GM19328 (cell line): ENCODE results near the gene FASLG.

Experiments used
- ATAC-seq: cut with Tn5 transposase; IDR thresholded peaks from one replicate; pipeline ENCODE4 v1.9.1; 2021; ENCODE audit warnings: mild to moderate bottlenecking, moderate library complexity; ENCODE audit not compliant: unreplicated experiment

Gene FASLG

DNA sequence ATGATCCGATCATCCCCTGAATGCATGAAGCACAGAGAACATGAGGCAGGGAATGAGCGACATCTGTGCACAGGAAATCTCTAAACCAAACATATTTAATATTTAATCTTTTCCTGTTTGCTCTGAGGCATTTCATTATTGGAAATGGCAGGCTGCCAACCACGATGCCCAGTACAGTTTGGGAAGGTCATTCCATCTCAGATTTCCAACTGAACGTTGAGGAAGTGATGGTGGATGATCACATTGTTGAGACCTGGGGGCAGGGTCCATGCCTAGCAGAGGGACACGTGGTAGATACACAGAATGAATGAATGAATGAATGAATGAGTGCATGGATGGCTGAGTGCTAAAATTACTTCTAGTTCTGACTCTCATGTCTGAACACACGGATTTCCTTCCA is 15.9 kb upstream of the FASLG start:
- no peak for ATAC-seq

DNA sequence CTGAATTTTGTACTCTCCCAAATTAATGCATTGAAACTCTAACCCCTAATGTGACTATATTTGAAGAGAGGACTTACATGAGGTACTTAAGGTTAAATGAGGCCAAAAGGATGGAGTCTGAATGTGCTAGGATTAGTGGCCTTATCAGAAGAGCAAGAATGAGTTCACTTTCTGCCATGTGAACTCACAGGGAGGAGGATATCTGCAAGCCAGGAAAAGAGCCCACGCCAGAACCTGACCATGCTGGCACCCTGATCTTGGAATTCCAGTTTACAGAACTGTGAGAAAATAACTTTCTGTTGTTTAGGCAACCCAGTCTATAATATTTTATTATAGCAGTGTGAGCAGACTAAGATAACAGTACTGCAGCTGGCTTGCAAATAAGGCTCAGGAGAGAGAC is 12.2 kb upstream of the FASLG start:
- no peak for ATAC-seq

DNA sequence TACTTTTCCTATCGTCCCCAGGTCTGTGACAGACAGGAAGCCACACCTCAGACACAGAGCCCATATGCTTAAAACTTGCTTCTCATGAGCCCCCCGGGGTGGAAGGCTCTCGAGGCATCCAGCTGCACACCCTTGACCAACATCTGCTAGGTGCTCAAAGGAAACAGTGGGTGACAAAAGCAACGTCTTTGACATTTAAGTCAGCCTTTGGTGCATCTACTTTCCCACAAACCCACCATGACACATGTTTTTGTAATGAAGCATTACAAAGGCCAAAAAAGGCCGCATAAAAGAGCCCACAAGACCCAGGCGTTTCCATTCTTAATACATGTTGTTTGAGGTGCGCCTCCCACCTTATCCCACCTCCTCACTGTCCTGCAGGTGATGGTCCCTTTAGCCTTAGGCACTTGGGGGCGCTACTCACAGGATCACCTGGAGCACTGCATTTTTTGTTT is 11.8 kb upstream of the FASLG start:
- ATAC-seq: no peak

DNA sequence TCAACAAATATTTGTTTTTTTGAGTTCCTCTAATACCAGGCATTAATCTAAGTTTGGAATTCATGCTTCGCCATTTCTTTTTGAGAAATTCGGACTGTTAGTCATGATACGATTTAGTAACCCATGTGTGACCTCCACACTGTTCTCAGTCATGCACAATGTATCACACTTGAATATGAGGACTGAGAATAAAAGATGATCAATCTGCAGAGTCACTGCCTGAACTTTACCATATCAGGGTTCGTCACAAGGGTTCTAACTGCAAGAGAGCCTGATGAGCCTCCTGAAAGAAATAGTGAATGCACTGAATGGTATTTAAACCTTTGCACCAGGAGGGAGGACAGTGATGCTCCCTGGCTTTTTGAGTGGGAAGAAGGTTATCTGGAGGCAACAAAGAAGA is 10.9 kb upstream of the FASLG start:
- ATAC-seq: no peak

DNA sequence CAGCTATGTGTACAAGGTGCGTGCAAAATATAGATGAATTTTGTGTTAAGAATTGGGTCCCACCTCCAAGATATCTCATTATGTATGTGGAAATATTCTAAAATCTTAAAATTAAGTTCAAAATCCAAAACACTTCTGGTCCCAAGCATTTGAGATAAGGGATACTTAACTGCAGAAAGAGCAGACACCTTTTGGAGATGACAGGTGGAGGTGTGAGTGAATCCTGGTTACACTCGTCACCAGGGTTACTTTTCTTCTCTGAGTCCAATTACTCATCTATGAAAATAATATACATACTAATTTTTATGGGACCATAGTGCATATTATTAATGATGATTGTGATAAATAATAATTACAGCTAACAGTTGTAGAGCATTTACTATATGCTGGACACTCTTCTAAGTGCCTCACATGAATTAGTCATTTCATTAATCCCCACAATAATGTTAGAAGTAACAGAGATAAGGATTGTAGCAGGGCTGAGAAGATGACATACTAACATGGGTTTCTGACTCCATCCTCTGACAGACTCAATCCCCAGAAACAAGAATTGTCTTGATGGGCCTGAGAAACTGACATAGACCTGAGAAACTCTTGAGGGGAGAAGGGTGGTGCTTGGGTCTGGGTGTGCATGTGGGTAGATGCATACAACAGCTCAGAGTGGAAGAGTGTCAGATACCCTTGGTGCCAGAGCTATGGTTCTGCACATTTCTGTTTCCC is 8.3 kb upstream of the FASLG start:
- no peak for ATAC-seq

DNA sequence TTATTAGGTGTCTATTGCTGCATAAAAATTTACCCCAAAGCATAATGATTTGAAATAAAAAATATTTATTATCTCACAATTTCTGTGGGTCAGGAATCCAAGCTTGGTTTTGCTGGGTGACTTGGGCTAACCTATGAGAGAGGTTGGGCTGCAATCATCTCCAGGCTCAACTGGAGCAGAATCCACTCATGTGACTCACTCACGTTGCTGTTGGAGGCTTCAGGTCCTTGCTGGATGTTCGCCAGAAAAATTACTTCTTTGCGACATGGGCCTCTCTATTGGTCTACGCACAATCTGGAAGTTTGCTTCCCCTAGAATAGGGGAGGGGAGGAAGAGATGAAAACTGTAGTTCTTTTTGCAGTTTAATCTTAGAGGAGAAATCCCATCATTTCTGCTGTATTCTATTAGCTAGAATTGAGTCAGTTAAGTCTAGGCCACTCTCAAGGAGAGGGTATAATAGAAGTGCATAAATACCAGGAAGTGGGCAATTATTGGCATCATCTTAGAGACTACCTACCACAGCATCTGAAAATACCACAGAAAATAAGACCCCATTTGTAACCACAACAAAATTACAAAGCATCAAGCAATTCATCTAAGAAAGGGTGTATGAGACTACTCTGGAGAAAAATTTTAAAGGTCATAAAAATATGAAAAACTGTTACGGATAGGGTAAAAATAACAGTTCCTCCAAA is 5.7 kb upstream of the FASLG start:
- ATAC-seq: no peak

DNA sequence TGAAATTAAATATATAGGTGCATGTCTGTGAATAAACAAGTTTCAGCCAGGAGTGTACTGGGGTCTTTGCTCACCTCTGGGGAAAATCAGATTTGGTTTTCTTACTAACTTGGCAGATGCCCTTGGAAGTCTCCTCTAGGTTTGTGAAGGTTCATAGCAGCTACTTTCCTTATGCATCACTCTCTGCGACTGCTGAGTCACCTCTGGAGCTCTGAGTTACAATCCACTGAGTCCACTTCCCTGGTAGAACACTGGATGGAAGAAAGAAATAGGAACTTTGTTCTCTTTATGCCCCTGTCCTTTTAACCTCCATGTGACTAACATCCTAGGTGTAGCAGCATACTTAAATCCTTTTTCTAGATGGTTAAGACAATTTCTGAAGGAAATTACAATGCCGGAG is 4.4 kb upstream of the FASLG start:
- no peak for ATAC-seq

DNA sequence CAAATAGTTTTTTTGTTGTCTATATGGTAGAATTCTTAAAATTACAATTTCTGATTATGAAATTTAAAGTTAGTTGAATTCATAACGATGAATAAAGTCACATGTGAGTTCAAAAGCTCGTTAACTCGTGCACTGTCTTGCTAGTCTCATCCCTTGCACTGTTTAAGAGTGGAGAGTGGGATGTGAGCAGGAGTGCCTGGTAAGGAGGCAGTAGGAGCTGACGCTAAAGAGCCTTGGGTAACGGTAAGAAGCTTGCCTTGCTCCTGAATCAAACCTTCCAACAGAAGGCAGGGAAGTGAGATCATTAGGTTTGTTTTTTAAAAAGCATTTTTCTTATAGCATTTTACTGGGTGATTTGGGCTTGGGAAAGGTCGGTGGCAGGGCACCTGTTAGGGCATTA is 2.3 kb upstream of the FASLG start:
- ATAC-seq: no peak

DNA sequence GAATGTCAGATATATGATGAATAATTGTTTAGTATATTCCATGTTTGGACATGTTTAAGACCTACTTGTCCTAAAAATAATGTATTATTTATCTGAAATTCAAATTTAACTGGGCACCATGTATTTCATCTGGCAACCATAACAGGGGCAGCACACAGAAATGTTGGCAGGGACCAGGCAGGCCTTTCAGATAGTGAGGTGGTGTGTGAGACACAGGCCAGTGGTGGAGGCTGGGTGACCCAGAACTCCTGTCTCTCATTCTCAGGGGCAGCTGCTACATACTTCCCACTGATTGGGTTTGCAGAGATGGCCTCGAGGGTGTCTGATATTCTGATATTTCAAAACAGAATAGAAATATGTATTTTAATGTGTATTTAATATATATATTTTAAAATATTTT is 1.3 kb upstream of the FASLG start:
- no peak for ATAC-seq

DNA sequence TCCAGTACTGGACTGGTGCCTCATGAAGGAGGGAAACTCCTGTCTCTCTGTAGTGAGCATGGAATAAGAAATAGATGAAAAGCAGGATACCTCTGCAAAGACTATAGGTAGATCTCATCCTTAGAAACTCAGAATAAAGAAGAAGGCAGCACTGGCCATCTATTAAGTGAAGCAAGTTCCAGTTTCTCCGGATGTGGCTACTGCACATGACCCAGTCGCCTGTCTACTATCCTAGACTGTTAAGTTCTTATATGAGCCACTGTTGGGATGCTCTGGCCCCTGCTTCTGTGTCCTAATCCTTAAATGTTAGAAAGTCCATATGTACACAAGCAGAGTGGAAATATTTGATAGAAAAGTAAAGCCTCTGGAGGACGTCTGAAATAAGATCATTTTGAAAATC is 2.2 kb downstream of the FASLG start:
- no peak for ATAC-seq

DNA sequence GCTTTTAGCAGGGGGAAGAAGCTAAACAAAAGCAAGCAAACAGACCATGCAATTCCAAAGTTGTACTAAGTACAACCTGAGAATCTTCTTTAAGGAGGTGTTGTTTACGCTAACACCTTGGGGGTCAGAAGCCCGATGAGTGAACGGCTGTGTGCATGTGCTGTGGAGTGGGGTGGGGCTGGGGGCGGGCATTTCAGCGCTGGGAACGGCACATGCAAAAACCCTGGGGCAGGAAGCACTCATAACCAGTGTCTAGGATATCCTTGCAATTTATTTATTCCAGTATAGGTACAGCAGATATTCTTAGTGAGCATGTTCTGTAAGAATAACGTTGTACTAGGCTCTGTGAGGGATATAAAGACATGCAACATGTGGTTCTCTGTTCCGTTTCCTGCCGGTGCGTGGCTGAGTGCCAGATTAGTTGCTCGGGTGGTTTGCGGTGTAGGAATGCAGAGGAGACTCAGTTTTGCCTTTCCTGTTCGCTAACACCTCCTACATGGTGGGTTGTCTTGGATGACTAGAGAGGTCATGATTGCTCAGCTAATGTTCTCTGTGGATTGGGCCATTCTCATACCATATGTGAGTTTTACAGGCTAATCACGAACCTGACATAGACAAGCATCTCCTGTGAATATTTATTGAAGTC is 3.7 kb downstream of the FASLG start:
- ATAC-seq: no peak

DNA sequence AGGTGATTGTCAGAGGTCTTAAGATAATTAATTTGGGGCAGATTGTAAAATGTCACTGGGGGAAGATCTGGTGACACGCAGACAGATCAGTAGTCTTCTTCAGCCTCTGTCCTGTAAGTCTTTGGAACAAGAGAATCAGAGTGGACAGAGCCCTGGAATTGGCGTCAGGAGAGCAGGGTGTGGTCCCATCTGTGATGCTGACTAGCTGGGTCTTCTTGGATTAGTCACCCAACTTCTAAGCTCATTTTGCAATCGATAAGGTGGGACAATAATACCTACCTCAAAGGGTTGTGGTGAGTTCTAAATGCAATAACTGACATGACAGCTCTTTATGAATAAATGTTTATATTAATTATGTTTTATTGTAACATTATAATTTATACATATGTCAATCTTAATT is 4.8 kb downstream of the FASLG start:
- ATAC-seq: no peak

DNA sequence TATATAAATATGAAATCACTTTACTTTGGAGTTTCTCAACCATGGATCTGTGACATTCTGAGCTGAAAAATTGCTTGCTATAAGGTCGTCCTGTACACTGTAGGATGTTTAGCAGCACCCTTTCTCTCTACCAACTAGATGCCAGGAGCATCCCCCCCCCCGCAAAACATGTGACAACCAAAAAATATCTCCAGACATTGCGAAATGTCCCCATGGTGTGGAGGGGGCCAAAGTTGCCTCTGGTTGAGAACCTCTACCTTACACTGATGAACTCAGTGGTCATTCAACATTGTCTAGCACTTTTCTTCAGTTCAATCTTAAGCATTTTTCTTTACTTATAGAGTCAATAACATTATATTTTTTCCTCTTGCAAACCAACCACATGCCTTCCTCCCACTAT is 9.2 kb downstream of the FASLG start:
- no peak for ATAC-seq

DNA sequence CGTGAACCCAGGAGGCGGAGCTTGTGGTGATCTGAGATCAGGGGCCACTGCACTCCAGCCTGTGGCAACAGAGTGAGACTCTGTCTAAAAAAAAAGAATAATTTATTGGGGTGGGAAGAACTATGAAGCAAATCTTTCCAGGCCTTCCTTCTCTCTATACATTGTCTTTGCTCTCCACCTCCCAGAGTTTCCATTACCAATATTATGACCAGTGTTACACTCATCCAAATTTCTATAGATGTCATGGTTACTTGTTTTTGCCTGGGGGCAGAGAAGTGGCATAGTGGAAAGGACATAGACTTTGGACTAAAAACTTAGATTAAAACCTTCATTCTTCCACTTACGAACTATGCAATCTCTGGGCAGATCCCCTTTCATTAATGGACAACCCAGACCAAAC is 10.1 kb downstream of the FASLG start:
- no peak for ATAC-seq

DNA sequence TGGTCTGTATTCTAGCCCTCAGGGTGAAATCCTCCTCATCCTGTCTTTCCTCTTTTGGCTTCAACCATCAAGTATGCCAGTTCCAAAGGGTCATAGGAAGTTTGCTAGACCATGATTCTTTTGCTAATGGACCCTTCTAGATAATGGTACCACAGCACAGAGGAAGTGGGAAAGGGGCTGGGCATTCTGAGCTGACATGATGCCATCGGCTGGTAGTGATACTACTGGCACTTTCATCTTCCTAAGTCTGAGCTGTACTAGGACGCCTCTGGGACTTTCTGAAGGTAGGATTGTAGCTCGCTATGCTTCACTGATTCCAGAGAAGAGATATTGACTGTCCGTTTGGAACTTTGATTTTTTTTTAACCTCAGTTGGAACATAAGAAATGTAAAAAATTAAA is 11.4 kb downstream of the FASLG start:
- no peak for ATAC-seq

DNA sequence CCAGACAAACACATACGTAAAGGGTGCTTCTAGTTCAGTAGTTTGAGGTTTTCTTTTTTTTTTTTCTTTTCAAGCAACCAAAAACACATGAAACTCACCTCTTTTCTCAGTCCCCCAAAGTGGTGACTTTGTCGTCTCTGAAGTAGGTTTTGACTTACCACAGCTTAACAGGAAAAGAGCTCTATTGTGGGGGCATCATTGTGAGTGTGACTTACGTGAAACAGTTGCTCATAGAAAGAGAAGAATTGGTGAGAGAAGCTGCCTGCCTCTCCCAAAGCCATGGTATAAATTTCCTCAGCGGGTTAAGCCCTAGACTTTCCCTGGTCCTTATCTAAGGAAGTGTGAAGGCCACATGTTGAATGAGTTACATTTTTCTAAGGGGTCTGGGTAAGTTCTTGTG is 11.9 kb downstream of the FASLG start:
- no peak for ATAC-seq

DNA sequence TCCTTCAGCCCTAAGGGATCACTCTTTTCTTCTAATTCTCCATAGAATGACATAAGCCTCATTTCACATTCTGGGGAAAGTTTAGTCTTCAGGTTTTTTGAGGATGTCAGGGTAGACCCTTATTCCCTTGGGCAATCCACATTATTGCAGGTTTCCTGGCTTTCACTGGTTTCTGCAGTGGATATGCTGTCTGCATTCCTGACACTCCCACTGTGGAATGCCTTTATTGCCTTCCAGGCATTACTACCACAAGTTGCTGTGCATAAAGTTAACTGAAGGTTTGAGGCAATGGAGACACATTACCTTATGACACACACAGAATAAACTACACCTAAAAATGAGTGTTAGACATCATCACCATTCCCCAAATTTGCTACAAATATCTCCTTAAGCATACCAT is 12.7 kb downstream of the FASLG start:
- ATAC-seq: no peak

DNA sequence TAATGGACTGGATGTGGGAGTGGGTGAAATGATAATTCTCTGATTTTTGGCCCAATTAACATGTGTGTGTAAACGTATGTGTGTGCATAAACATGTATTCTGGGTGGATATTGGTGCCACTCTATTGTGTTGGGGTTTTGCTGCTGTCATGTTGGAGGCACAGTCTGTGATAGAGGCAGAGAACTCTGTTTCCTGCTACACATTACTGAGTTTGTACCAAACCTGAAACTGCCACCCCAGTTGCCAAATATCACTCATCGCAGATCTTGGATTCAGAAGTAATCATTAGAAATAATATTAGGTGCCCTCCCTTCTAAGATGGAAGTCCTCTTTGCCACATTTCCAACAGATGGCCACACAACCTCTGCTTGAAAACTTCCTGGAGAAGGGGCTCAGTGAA is 13.8 kb downstream of the FASLG start:
- no peak for ATAC-seq

DNA sequence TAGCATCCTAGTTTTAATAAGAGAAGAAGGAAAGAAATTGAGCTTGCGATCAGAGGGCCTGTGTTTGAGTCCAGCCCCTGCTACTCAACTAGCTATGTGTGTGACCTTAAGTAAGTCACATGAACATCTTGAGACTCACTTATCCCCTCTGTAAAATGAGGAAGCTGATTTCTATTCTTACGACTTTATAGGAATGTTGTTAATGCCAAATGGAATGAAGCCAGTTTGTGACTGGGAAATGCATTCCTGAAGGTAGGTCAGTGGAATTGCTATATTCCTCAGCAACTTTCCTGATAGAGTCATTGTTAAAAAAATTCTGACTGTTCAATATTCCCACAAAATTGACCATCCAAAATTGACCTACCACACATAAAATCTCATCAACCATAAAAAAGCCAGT is 14.9 kb downstream of the FASLG start:
- ATAC-seq: no peak

DNA sequence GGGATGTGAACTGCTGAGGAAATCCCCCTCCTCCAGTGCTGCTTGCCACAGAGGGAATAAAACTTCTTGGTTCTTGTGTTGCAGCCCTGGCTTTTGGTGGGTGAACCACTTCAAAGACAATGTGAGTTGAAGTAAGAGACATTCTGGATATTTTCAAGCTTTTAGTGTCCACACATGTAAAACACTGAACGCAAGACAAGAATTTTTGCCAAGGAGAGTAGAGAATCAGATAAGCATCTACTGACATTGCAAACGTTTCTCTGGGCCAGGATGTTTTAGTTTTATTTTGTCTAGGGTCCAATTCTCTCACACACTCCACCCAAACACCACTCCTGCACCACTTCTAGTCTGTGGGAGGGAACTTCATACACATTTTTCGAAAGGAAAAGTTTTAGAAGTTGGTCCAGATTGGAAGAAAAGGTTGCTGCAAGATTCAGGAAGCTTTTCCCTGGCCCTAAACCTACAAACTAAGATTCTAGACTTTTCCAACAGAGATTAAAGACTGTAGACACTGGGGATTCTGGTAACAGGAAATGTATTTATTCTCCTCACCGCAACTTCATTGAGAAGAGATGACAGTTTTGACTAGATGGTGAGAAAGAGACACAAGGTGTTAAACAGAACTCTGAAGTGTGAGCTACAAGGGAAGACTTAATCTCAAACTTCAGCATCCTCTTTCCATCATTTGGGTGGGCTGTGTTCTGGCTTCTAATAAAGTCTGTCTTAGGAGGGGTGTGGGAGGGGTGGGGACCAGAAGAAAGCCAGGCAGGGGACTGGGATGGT is 16.1 kb downstream of the FASLG start:
- ATAC-seq: no peak

DNA sequence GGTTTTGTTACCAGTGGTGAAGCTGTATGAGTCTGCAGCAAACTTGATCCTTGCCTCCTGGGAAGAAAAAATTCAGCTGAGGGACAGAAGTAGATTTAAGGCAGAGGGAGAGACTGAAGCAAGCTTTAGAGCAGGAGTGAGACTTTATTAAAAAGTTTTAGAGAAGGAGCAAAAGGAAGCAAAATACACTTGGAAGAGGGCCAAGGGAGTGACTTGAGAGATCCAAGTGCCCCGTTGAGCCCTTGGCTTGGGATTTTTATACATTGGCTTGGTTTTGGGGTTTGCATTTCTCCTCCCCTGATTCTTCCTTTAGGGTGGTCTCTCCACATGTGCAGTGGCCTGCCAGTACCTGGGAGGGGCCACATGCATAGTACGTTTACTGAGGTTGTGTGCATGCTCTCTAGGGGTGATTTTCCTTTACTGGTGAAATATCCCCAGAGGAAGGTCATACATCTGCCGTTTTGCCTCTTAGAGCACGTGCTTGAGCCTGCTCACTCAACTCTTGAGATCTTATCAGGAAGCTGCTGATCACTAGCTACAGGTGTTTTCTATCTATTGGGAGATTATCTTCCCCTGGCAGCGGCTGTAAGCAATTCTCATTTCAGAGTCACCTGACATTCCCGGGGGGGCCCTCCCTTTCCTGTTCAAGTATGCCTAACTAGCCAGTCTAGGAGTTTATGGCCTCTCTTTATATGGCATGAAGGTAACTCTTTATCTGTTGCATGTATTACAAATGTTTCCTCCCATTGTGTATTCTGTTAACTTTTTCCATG is 20.3 kb downstream of the FASLG start:
- ATAC-seq: no peak
